ENCODE results near the gene ZNF660.
A peak's percentile ranks its signal among the peaks of the same experiment; 100 is the strongest.

The ZNF660 gene

DNA sequence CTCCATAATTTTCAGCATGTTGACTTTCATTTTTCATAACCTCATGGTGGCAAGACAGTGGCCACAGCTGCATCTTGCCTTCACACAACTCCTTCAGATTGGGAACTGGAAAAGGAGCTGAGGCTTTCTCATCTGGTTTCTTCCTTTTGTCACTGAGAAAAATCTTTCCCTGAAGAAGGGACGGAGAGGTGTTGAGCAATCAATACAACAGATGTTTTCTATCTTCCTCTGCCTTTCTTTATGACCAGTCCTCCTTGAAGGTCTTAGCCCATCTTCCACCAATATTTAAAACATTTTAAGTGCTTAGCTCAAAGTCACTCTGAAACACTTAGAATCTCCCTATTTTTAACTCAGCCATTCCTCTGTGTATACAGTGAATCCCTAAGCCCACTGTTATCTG is 11.9 kb downstream of the ZNF660 start:
- Histone ChIP-seq H2AFZ (ENCODE audit: low read depth, low read length, severe bottlenecking) (no peak overlapping the region), H3K9ac (ENCODE audit: low read length) (no peak overlapping the region), H3K4me3 (ENCODE audit: insufficient read depth, low read length, poor library complexity, severe bottlenecking) (no peak overlapping the region), H3F3A (ENCODE audit: insufficient read depth) (no peaks in the 10 kb centered on the region), H4K20me1 (ENCODE audit: low read depth, low read length) (no peaks in the 10 kb centered on the region), H3K9me2 (replicated peaks; ENCODE audit: insufficient read depth, low read length) (no peaks in the 10 kb centered on the region), H3K27ac (ENCODE audit: low read depth, low read length) (no peak overlapping the region), H3K79me2 (ENCODE audit: insufficient read depth, low read length) (no peaks in the 10 kb centered on the region), H3K27me3 (ENCODE audit: low read length) (no peaks in the 10 kb centered on the region), H3K9me3 (ENCODE audit: insufficient read depth, low read length) (peaks cover 6% of the 10 kb centered on the region; the same call in 1 of the 2 replicates), H3K36me3 (ENCODE audit: low read length) (no peaks in the 10 kb centered on the region), H3K4me2 (ENCODE audit: low read depth, low read length, poor library complexity, severe bottlenecking) (no peak overlapping the region)
- TF ChIP-seq, protein P1, sequence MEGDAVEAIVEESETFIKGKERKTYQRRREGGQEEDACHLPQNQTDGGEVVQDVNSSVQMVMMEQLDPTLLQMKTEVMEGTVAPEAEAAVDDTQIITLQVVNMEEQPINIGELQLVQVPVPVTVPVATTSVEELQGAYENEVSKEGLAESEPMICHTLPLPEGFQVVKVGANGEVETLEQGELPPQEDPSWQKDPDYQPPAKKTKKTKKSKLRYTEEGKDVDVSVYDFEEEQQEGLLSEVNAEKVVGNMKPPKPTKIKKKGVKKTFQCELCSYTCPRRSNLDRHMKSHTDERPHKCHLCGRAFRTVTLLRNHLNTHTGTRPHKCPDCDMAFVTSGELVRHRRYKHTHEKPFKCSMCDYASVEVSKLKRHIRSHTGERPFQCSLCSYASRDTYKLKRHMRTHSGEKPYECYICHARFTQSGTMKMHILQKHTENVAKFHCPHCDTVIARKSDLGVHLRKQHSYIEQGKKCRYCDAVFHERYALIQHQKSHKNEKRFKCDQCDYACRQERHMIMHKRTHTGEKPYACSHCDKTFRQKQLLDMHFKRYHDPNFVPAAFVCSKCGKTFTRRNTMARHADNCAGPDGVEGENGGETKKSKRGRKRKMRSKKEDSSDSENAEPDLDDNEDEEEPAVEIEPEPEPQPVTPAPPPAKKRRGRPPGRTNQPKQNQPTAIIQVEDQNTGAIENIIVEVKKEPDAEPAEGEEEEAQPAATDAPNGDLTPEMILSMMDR (IDR thresholded peaks at IDR 0.05; ENCODE audit: insufficient read depth, low read length, poor library complexity, severe bottlenecking): no peak
- no peak for TF ChIP-seq EZH2phosphoT487 (conservative IDR thresholded peaks at IDR 0.05; ENCODE audit: low read length)

DNA sequence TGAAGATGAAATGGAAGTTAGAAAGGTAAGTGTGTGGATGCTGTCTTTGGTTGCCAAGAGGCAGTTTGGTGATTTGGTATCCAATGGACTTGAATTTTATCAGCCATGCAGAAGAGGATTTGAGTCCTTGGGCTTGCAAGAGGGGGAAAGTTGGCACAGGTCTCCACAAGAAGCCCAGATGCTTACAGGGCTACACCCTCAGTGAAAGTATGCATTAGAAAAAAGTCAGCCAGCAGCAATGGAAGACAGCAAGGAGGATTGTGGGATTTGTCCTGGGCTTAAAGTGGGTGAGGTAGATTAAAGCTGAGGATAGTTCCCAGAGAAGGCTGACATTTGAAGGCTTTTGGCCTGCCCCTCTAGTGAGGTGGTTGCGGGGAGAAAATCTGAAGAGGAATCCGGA is 17.0 kb downstream of the ZNF660 start:
- H3K9me3 ChIP-seq (ENCODE audit: insufficient read depth, low read length): no peaks in the 10 kb centered on the region
- H3K36me3 ChIP-seq (ENCODE audit: low read length): no peaks in the 10 kb centered on the region
- no peak overlapping the region for H3K4me3 ChIP-seq (ENCODE audit: insufficient read depth, low read length, poor library complexity, severe bottlenecking)

DNA sequence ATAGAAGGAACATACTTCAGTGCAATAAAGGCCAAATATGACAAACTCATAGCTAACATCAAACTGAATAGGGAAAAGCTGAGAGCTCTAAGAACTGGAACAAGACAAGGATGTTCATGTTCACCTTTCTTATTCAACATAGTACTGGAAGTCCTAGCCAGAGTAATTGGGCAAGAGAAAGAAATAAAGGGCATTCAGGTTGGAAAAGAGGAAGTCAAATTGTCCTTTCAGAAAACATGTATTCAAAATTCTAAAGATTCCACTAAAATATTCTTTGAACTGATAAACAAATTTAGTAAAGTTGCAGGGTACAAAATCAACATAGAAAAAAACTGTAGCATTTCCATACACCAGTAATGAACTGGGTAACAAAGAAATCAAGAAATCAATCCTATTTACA is 27.9 kb downstream of the ZNF660 start:
- H3K9me2 ChIP-seq (replicated peaks; ENCODE audit: insufficient read depth, low read length): no peaks in the 10 kb centered on the region
- no peak overlapping the region for H3K4me3 ChIP-seq (ENCODE audit: insufficient read depth, low read length, poor library complexity, severe bottlenecking)
- H3K27me3 ChIP-seq (ENCODE audit: low read length): no peaks in the 10 kb centered on the region
- no peak for TF ChIP-seq EZH2phosphoT487 (conservative IDR thresholded peaks at IDR 0.05; ENCODE audit: low read length)
- no peak overlapping the region for H3K27ac ChIP-seq (ENCODE audit: low read depth, low read length)
- no peak overlapping the region for H2AFZ ChIP-seq (ENCODE audit: low read depth, low read length, severe bottlenecking)
- H3F3A ChIP-seq (ENCODE audit: insufficient read depth): no peaks in the 10 kb centered on the region
- no peak overlapping the region for H3K4me2 ChIP-seq (ENCODE audit: low read depth, low read length, poor library complexity, severe bottlenecking)
- H3K79me2 ChIP-seq (ENCODE audit: insufficient read depth, low read length): no peaks in the 10 kb centered on the region
- no peaks in the 10 kb centered on the region for H4K20me1 ChIP-seq (ENCODE audit: low read depth, low read length)
- no peaks in the 10 kb centered on the region for H3K36me3 ChIP-seq (ENCODE audit: low read length)
- no peak overlapping the region for H3K9ac ChIP-seq (ENCODE audit: low read length)
- H3K9me3 ChIP-seq (ENCODE audit: insufficient read depth, low read length): no peaks in the 10 kb centered on the region

More for the DNA sequence above, 17.0 kb downstream of the ZNF660 start:
- Histone ChIP-seq H4K20me1 (ENCODE audit: low read depth, low read length) (no peaks in the 10 kb centered on the region), H2AFZ (ENCODE audit: low read depth, low read length, severe bottlenecking) (no peak overlapping the region), H3K79me2 (ENCODE audit: insufficient read depth, low read length) (no peaks in the 10 kb centered on the region), H3K9ac (ENCODE audit: low read length) (no peak overlapping the region), H3K4me2 (ENCODE audit: low read depth, low read length, poor library complexity, severe bottlenecking) (no peak overlapping the region), H3K27me3 (ENCODE audit: low read length) (no peaks in the 10 kb centered on the region), H3K27ac (ENCODE audit: low read depth, low read length) (no peak overlapping the region), H3F3A (ENCODE audit: insufficient read depth) (no peaks in the 10 kb centered on the region), H3K9me2 (replicated peaks; ENCODE audit: insufficient read depth, low read length) (no peaks in the 10 kb centered on the region)
- TF ChIP-seq EZH2phosphoT487 (conservative IDR thresholded peaks at IDR 0.05; ENCODE audit: low read length): no peak
- TF ChIP-seq, protein P1 (IDR thresholded peaks at IDR 0.05; ENCODE audit: insufficient read depth, low read length, poor library complexity, severe bottlenecking): no peak

DNA sequence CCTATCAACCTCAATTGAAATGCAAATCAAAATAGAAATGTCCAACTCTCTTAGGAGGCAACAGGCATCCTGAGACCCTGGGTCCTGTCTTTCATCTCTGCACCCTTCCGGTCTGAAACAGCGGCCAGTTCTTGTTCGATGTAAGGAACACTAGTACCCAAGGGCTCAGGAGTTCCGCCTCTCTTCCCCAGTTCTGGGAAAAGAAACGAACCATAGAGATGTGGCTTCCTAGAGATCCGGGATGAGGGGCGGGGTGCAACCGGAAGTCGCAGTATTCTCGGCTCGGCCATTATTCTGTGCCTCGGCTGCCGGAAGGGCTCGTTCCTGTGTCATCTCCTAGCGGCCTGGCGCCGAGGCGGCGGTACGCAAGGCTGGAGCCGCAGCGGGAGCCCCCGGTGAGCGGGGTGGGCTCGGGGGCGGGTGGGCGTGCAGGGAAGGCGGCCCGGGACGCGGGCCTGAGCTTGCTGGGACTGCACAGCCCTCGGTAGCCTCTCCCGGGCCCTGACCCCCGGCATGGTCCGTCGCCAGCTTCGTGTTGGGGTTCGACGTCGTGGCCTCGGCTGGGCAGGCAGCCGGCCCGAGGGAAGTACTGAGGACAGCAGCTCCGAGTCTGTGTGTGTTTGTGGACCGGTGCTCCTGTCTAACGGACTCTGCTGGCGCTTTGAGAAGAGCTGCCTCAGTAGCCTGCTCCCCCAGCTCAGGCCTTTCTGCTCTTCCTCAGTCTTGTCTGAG is 40.2 kb downstream of the ZNF660 start, which contains the start of gene ZNF197:
ZNF197 (plus strand) TSS at position 288 of the 732 bp plus-strand sequence. CDS start 4,119 bp downstream, outside the sequence.
- peak within 1 kb of the TSS; percentile 76 for H3K4me3 ChIP-seq (ENCODE audit: insufficient read depth, low read length, poor library complexity, severe bottlenecking)
- peaks cover 31% of the 10 kb centered on the region for H3K79me2 ChIP-seq (ENCODE audit: insufficient read depth, low read length)

More for the DNA sequence above, 40.2 kb downstream of the ZNF660 start, which contains the start of gene ZNF197:
- Histone ChIP-seq H3K27ac (ENCODE audit: low read depth, low read length) (peak within 1 kb of the TSS; percentile 16), H3F3A (ENCODE audit: insufficient read depth) (no peaks in the 10 kb centered on the region), H3K27me3 (ENCODE audit: low read length) (no peaks in the 10 kb centered on the region), H3K4me2 (ENCODE audit: low read depth, low read length, poor library complexity, severe bottlenecking) (peak within 1 kb of the TSS; percentile 93), H2AFZ (ENCODE audit: low read depth, low read length, severe bottlenecking) (peak within 1 kb of the TSS; percentile 95), H3K9ac (ENCODE audit: low read length) (peak within 1 kb of the TSS; percentile 72), H3K36me3 (ENCODE audit: low read length) (no peaks in the 10 kb centered on the region), H3K9me2 (replicated peaks; ENCODE audit: insufficient read depth, low read length) (no peaks in the 10 kb centered on the region), H3K9me3 (ENCODE audit: insufficient read depth, low read length) (no peaks in the 10 kb centered on the region), H4K20me1 (ENCODE audit: low read depth, low read length) (no peaks in the 10 kb centered on the region)
- TF ChIP-seq, protein P1 (IDR thresholded peaks at IDR 0.05; ENCODE audit: insufficient read depth, low read length, poor library complexity, severe bottlenecking): no peak
- no peak for TF ChIP-seq EZH2phosphoT487 (conservative IDR thresholded peaks at IDR 0.05; ENCODE audit: low read length)

All from SU-DHL-6 (cell line).